H1 (cell line): Measurements from ENCODE around the gene TBC1D17. TPM values are rescaled to one million over a fixed set of nuclear protein-coding genes. Genes with fewer than 3 reads are reported as not detected.

Source experiments
- CTCF ChIA-PET: fragments of 300-600 bp; sonication (Branson Sonifier 250); formaldehyde crosslinking; loops from one replicate; lab custom pipeline; 2021; ENCODE audit not compliant: partially characterized antibody; lab: Charles Lee
- POLR2A ChIA-PET: fragments of 300-600 bp; sonication (Branson Sonifier 250); formaldehyde crosslinking; loops from one replicate; lab custom pipeline; 2021; ENCODE audit warnings: inconsistent platforms; ENCODE audit not compliant: partially characterized antibody; lab: Charles Lee
- DNase-seq, 2 experiments: peaks; one replicate each; pipeline versions ENCODE4 v3.0.0 to v3.0.0-alpha.2; 2010 to 2022; ENCODE audit warnings: low spot score in 2 of 2, low read depth in 1 of 2, mixed read lengths in 1 of 2
- FAIRE-seq: peaks from 2 replicates; lab custom pipeline; 2011; peaks lifted over from hg19 to GRCh38; lab: Jason Lieb, UNC
- H2AFZ ChIP-seq: 2 replicates; pipeline ENCODE4 v1.8.1; 2012; ENCODE audit warnings: low read length, inconsistent platforms
- H2AK5ac ChIP-seq: 2 replicates; pipeline ENCODE4 v1.6.1; 2013; ENCODE audit warnings: low read depth, low read length
- H2BK120ac ChIP-seq: replicated peaks from 2 replicates; pipeline ENCODE3; 2013; ENCODE audit warnings: low read depth, low read length, inconsistent platforms
- H2BK12ac ChIP-seq: 2 replicates; pipeline ENCODE4 v1.6.1; 2013; ENCODE audit warnings: low read depth, low read length
- H2BK15ac ChIP-seq: 2 replicates; pipeline ENCODE4 v1.6.1; 2013; ENCODE audit warnings: low read length
- H2BK20ac ChIP-seq: 2 replicates; pipeline ENCODE4 v1.6.1; 2013; ENCODE audit warnings: low read length
- H2BK5ac ChIP-seq: 2 replicates; pipeline ENCODE4 v1.6.1; 2013; ENCODE audit warnings: low read depth, low read length
- H3K14ac ChIP-seq: 2 replicates; pipeline ENCODE4 v1.6.1; 2013; ENCODE audit warnings: inconsistent platforms; ENCODE audit not compliant: insufficient read length
- H3K18ac ChIP-seq: 2 replicates; pipeline ENCODE4 v1.6.1; 2013; ENCODE audit warnings: low read length; ENCODE audit errors: extremely low read depth
- H3K23ac ChIP-seq: 2 replicates; pipeline ENCODE4 v1.6.1; 2013; ENCODE audit warnings: inconsistent platforms; ENCODE audit not compliant: insufficient read length
- H3K23me2 ChIP-seq: 2 replicates; pipeline ENCODE4 v1.6.1; 2013; ENCODE audit warnings: low read depth, low read length
- H3K27ac ChIP-seq: 2 replicates; pipeline ENCODE4 v1.6.1; 2011; ENCODE audit warnings: low read depth, low read length, inconsistent platforms
- H3K27me3 ChIP-seq, 4 experiments: replicated peaks in 1 of 4; 1 replicate in 1 of 4; 2 replicates in 3 of 4; pipeline versions ENCODE4 v1.6.1 to v1.8.1; 2011 to 2013; ENCODE audit warnings: low read length in 3 of 4, mild to moderate bottlenecking in 3 of 4, inconsistent platforms in 2 of 4, mixed read lengths in 2 of 4, moderate library complexity in 1 of 4; ENCODE audit not compliant: control insufficient read depth in 3 of 4, insufficient read depth in 3 of 4; ENCODE audit errors: extremely low read depth in 1 of 4
- H3K36me3 ChIP-seq, 4 experiments: 2 replicates each; pipeline versions ENCODE4 v1.6.1 to v1.8.1; 2011 to 2013; ENCODE audit warnings: mild to moderate bottlenecking in 4 of 4, low read length in 3 of 4, moderate library complexity in 2 of 4, control low read depth in 1 of 4, inconsistent platforms in 1 of 4; ENCODE audit not compliant: insufficient read depth in 4 of 4, control insufficient read depth in 2 of 4
- H3K4ac ChIP-seq: replicated peaks from 2 replicates; pipeline ENCODE3; 2013; ENCODE audit warnings: low read length, low read depth, mixed read lengths, inconsistent platforms; ENCODE audit not compliant: insufficient read length
- H3K4me1 ChIP-seq, 4 experiments: replicated peaks in 1 of 4; 1 replicate in 1 of 4; 2 replicates in 3 of 4; pipeline versions ENCODE4 v1.6.1 to v1.8.1; 2011 to 2013; ENCODE audit warnings: low read length in 3 of 4, inconsistent platforms in 2 of 4, mixed read lengths in 1 of 4; ENCODE audit not compliant: insufficient read depth in 4 of 4, control insufficient read depth in 3 of 4
- H3K4me2 ChIP-seq, 2 experiments: 2 replicates each; pipeline versions ENCODE4 v1.6.1 to v1.8.1; 2011 to 2013; ENCODE audit warnings: low read depth in 2 of 2, low read length in 2 of 2, control low read depth in 1 of 2, inconsistent platforms in 1 of 2, mild to moderate bottlenecking in 1 of 2; ENCODE audit not compliant: insufficient read depth in 1 of 2
- H3K4me3 ChIP-seq, 4 experiments: fragments of 200-600, 300-600 bp in 1 of 4; sonication (generic), shearing (Covaris generic), sonication (Bioruptor Twin) in 1 of 4; 2 replicates each; pipeline versions ENCODE4 v1.5.1 to v1.8.1; 2011 to 2016; ENCODE audit warnings: low read length in 4 of 4, low read depth in 3 of 4, control low read depth in 2 of 4, inconsistent platforms in 2 of 4, mild to moderate bottlenecking in 2 of 4, mixed read lengths in 1 of 4, moderate library complexity in 1 of 4; ENCODE audit not compliant: insufficient read depth in 2 of 4; ENCODE audit errors: extremely low read depth in 1 of 4
- H3K56ac ChIP-seq: replicated peaks from 2 replicates; pipeline ENCODE3; 2013; ENCODE audit warnings: low read depth, mild to moderate bottlenecking, mixed read lengths, low read length, inconsistent platforms; ENCODE audit not compliant: insufficient read length
- H3K79me1 ChIP-seq: 2 replicates; pipeline ENCODE4 v1.6.1; 2013; ENCODE audit warnings: low read depth, low read length, control low read depth
- H3K79me2 ChIP-seq, 2 experiments: 2 replicates each; pipeline versions ENCODE4 v1.6.1 to v1.8.1; 2012 to 2013; ENCODE audit warnings: low read length in 2 of 2, mild to moderate bottlenecking in 2 of 2, inconsistent platforms in 1 of 2; ENCODE audit not compliant: insufficient read depth in 2 of 2, control insufficient read depth in 1 of 2
- H3K9ac ChIP-seq, 4 experiments: replicated peaks in 1 of 4; 1 replicate in 1 of 4; 2 replicates in 3 of 4; pipeline versions ENCODE4 v1.6.1 to v1.8.1; 2011 to 2013; ENCODE audit warnings: low read depth in 3 of 4, low read length in 3 of 4, control low read depth in 2 of 4, mild to moderate bottlenecking in 2 of 4, moderate library complexity in 2 of 4, inconsistent platforms in 1 of 4; ENCODE audit errors: extremely low read depth in 1 of 4
- H3K9me3 ChIP-seq, 2 experiments: 2 replicates each; pipeline versions ENCODE4 v1.6.1 to v1.8.1; 2012 to 2013; ENCODE audit warnings: mild to moderate bottlenecking in 2 of 2, moderate library complexity in 2 of 2, control low read depth in 1 of 2, inconsistent platforms in 1 of 2, low read depth in 1 of 2, low read length in 1 of 2, mixed read lengths in 1 of 2; ENCODE audit not compliant: insufficient read depth in 2 of 2
- H4K20me1 ChIP-seq, 2 experiments: replicated peaks in 1 of 2; 2 replicates each; pipeline versions ENCODE3 to v1.8.1; 2011 to 2013; ENCODE audit warnings: inconsistent platforms in 2 of 2, low read length in 2 of 2, mild to moderate bottlenecking in 1 of 2; ENCODE audit not compliant: insufficient read depth in 2 of 2, control insufficient read depth in 1 of 2
- H4K5ac ChIP-seq: 2 replicates; pipeline ENCODE4 v1.6.1; 2013; ENCODE audit warnings: low read length, low read depth, mixed read lengths, inconsistent platforms; ENCODE audit not compliant: insufficient read length
- H4K8ac ChIP-seq: 2 replicates; pipeline ENCODE4 v1.8.0; 2013; ENCODE audit warnings: mild to moderate bottlenecking, moderate library complexity, low read length, inconsistent platforms; ENCODE audit not compliant: insufficient read depth; ENCODE audit errors: extremely low read depth
- H4K91ac ChIP-seq: replicated peaks from 2 replicates; pipeline ENCODE3; 2013; ENCODE audit warnings: low read length, mixed read lengths, inconsistent platforms; ENCODE audit not compliant: insufficient read length
- BACH1 ChIP-seq: IDR thresholded peaks from 2 replicates; pipeline ENCODE4 v1.6.1; 2012; ENCODE audit warnings: low read length, improper control_type of control experiment
- MAX ChIP-seq: IDR thresholded peaks from 2 replicates; pipeline ENCODE4 v1.6.1; 2012; ENCODE audit warnings: inconsistent platforms
- NANOG ChIP-seq: IDR thresholded peaks from 2 replicates; pipeline ENCODE4 v1.6.1; 2011; ENCODE audit warnings: low read length, low read depth, mild to moderate bottlenecking, inconsistent platforms; ENCODE audit not compliant: insufficient read depth, poor library complexity, severe bottlenecking
- POLR2A ChIP-seq, 2 experiments: IDR thresholded peaks; 1 replicate in 1 of 2; 2 replicates in 1 of 2; pipeline ENCODE4 v1.6.1; 2011; ENCODE audit warnings: low read depth in 2 of 2, low read length in 2 of 2, mild to moderate bottlenecking in 2 of 2; ENCODE audit errors: control extremely low read depth in 1 of 2
- SUZ12 ChIP-seq: fragments of 200-600 bp; sonication (generic); IDR thresholded peaks from 2 replicates; pipeline ENCODE4 v1.6.1; 2012; ENCODE audit warnings: mild to moderate bottlenecking, inconsistent platforms, low read length, moderate library complexity, mixed read lengths
- TAF7 ChIP-seq: optimal IDR thresholded peaks from 2 replicates; pipeline ENCODE3; 2011; ENCODE audit warnings: low read depth, mild to moderate bottlenecking, inconsistent platforms, low read length, moderate library complexity, borderline replicate concordance
- WGBS, 2 experiments: shearing (Covaris generic) in 1 of 2; methylation state at CpG; one replicate each; pipeline versions ENCODE4 v1.1.6 to v1.1.7; 2013 to 2015; ENCODE audit warnings: low lambda C conversion rate in 2 of 2, mixed read lengths in 2 of 2, inconsistent platforms in 1 of 2, low coverage in 1 of 2, missing lambda C conversion rate in 1 of 2; ENCODE audit not compliant: insufficient replicate concordance in 2 of 2, insufficient coverage in 1 of 2, insufficient read length in 1 of 2; ENCODE audit errors: extremely low coverage in 1 of 2, missing lambda C conversion rate in 1 of 2; 5-methylcytosine and 5-hydroxymethylcytosine counted together
- polyA plus RNA-seq, 7 experiments: library from polyadenylated mRNA; depleted of rRNA in 3 of 7; stranded (reverse) in 5 of 7; unstranded in 2 of 7; fragments of >200 nt in 5 of 7; fragments of 200-250 nt in 2 of 7; gene quantifications; 1 replicate in 5 of 7; 2 replicates in 1 of 7; 4 replicates in 1 of 7; pipeline versions ENCODE4 v1.2.1 to v1.2.3, GENCODE V29; 2011 to 2013; ENCODE audit warnings: missing spikeins in 2 of 7, mixed read lengths in 2 of 7
- total RNA-seq: library from RNA; stranded (reverse); fragmentation: NEBNext Ultra II Directional; extraction: Animal tissue kit (Norgen Biotek cat#: 25700); gene quantifications from 2 replicates; pipeline ENCODE4 v1.2.1, GENCODE V29; 2021
- TF ChIP-seq, protein P1 (sequence below): IDR thresholded peaks from 2 replicates; pipeline ENCODE4 v1.6.1; 2012; ENCODE audit warnings: inconsistent platforms
- TF ChIP-seq, protein P2 (sequence below): IDR thresholded peaks from 2 replicates; pipeline ENCODE4 v1.6.1; 2011; ENCODE audit warnings: low read length, improper control_type of control experiment

Gene TBC1D17
- total and polyA plus RNA-seq, 2 of the 8 experiments (the other 6 are each of a cell fraction or from before 2014, with no cell fraction given) = 30.3 to 44.9 TPM

DNA sequence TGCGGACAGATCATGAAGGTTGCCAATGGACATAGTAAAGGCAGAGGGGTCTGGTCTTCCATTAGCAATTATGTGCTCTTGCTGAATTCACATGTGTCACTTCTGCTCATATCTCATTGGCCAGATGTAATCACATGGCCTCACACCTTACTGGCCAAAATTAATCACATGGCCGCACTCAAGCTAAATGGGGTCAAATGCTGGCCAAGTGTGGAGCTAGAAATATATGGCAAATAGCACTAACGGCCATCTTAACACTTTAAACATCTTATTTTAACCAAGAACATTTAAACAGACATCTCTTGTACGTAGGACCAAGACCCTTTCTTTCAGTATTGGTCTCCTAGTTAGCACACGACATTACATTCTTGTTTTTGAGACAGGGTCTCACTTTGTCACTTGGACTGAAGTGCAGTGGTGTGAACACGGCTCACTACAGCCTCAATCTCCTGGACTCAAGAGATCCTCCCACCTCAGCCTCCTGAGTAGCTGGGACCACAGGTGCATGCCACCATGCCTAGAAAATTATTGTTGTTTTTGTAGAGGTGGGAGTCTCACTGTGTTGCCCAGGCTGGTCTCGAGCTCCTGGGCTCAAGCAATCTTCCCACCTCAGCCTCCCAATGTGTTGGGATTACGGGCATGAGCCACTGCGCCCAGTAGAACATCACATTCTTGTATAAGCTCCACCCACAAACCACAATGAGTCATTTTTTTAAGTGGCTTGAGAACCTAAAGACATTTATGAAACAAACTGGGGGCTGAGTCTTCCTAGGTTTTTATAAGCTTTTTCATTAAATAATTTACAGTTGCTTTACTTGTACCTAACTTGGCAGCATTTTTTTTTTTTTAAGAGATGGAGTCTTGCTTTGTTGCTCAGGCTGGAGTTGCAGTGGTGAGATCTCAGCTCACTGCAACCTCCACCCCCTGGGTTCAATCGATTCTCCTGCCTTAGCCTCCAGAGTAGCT is 29.5 kb upstream of the TBC1D17 start:
- Histone ChIP-seq H3K79me2 (peaks cover 13 to 14% of the 10 kb centered on the region in 2 experiments), H3K9ac (no peak overlapping the region), H2BK15ac (no peak overlapping the region), H3K23me2 (peaks cover 10% of the 10 kb centered on the region; the same call in 1 of the 2 replicates), H3K18ac (no peak overlapping the region), H3K27me3 (no peaks in the 10 kb centered on the region; a peak in 1 of 7 replicates), H3K23ac (no peak overlapping the region), H3K4me3 (no peak overlapping the region), H3K14ac (no peak overlapping the region), H3K9me3 (no peaks in the 10 kb centered on the region), H2BK5ac (no peak overlapping the region), H3K4ac (no peak overlapping the region), H3K27ac (no peak overlapping the region), H3K79me1 (peaks cover 13% of the 10 kb centered on the region), H2BK120ac (no peak overlapping the region), H3K4me1 (peaks cover 3 to 9% (median 6%) of the 10 kb centered on the region in 4 experiments), H4K8ac (no peak overlapping the region; the same call in 1 of the 2 replicates), H2BK20ac (no peak overlapping the region), H2BK12ac (no peak overlapping the region), H2AFZ (no peak overlapping the region), H4K20me1 (peaks cover 10 to 13% of the 10 kb centered on the region in 2 experiments), H3K56ac (no peak overlapping the region), H2AK5ac (no peak overlapping the region), H4K5ac (no peak overlapping the region), H4K91ac (no peak overlapping the region), H3K36me3 (peaks cover 0 to 7% (median 1%) of the 10 kb centered on the region in 4 experiments; a peak in 2 of 8 replicates), H3K4me2 (no peak overlapping the region)
- DNase-seq (no peak), FAIRE-seq (no peak)
- WGBS, 2 experiments = 89% methylated on average over 10 of the region's 10 CpGs; no CpG with 5 or more reads in 1 of the 2 experiments
- TF ChIP-seq, protein P1, sequence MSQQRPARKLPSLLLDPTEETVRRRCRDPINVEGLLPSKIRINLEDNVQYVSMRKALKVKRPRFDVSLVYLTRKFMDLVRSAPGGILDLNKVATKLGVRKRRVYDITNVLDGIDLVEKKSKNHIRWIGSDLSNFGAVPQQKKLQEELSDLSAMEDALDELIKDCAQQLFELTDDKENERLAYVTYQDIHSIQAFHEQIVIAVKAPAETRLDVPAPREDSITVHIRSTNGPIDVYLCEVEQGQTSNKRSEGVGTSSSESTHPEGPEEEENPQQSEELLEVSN = peak; percentile 49; the same call in 1 of the 2 replicates
- no peak for TF ChIP-seq SUZ12
- no peak for TF ChIP-seq NANOG
- TF ChIP-seq MAX = peak; percentile 57; the same call in 1 of the 2 replicates
- TF ChIP-seq POLR2A (IDR thresholded peaks at IDR 0.05; ENCODE audit: control extremely low read depth in 1 of 2, low read depth in 2 of 2, low read length in 2 of 2) = no peak
- TF ChIP-seq, protein P2, sequence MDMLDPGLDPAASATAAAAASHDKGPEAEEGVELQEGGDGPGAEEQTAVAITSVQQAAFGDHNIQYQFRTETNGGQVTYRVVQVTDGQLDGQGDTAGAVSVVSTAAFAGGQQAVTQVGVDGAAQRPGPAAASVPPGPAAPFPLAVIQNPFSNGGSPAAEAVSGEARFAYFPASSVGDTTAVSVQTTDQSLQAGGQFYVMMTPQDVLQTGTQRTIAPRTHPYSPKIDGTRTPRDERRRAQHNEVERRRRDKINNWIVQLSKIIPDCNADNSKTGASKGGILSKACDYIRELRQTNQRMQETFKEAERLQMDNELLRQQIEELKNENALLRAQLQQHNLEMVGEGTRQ = peak; percentile 35; the same call in 1 of the 2 replicates
- no peak for TF ChIP-seq TAF7
- TF ChIP-seq BACH1 = no peak
- ChIA-PET CTCF (interaction anchor here (0.5 to 2.5 kb wide), 5 partner anchors 10 to 276 kb away, joined by 3 to 9 read pairs (median 4); partner anchors contain the start of gene FUZ), POLR2A (interaction anchor here (0.9 to 12.4 kb wide), 10 partner anchors 9 to 218 kb away, joined by 3 to 247 read pairs (median 4); partner anchors contain the start of gene PNKP)
